ENCODE measurements around the gene ANO8. TPM values are rescaled to one million over a fixed set of nuclear protein-coding genes. Genes with fewer than 3 reads are reported as not detected.

The ANO8 gene
- total RNA-seq, 1 donor: 5.1 TPM

- Histone ChIP-seq H3K27ac (ENCODE audit: low read depth, low read length) (no peak overlapping the region), H3K27me3 (ENCODE audit: insufficient read depth, low read length) (peaks cover 6% of the 10 kb centered on the region), H3K9me3 (ENCODE audit: low read depth, low read length) (no peaks in the 10 kb centered on the region), H4K20me1 (ENCODE audit: insufficient read depth, low read length) (no peaks in the 10 kb centered on the region), H3K4me1 (ENCODE audit: insufficient read depth, low read length) (peaks cover 5% of the 10 kb centered on the region), H3K79me2 (ENCODE audit: insufficient read depth, low read length) (no peaks in the 10 kb centered on the region), H3K4me3 (ENCODE audit: insufficient read depth, low read length) (no peak overlapping the region), H2AFZ (ENCODE audit: low read length) (no peak overlapping the region), H3K36me3 (ENCODE audit: insufficient read depth, low read length) (no peaks in the 10 kb centered on the region), H3K4me2 (ENCODE audit: insufficient read depth, low read length) (no peak overlapping the region)
- DNase-seq (ENCODE audit: insufficient read length, low spot score, missing footprints): peak; percentile 18
- TF ChIP-seq CTCF (IDR thresholded peaks at IDR 0.05; ENCODE audit: extremely low read depth, low read depth, low read length): no peak
These were observed 18.7 kb upstream of the ANO8 start for GRCh38 chr19:17353386-17353785.

- H3K27ac ChIP-seq (ENCODE audit: low read depth, low read length): no peak overlapping the region
- peak overlapping the region; percentile 25 for H2AFZ ChIP-seq (ENCODE audit: low read length)
- TF ChIP-seq CTCF (IDR thresholded peaks at IDR 0.05; ENCODE audit: extremely low read depth, low read depth, low read length): no peak
- DNase-seq (ENCODE audit: insufficient read length, low spot score, missing footprints): peak; percentile 17
- no peaks in the 10 kb centered on the region for H4K20me1 ChIP-seq (ENCODE audit: insufficient read depth, low read length)
- no peaks in the 10 kb centered on the region for H3K9me3 ChIP-seq (ENCODE audit: low read depth, low read length)
- H3K27me3 ChIP-seq (ENCODE audit: insufficient read depth, low read length): peaks cover 6% of the 10 kb centered on the region
- H3K4me2 ChIP-seq (ENCODE audit: insufficient read depth, low read length): no peak overlapping the region
- peaks cover 6% of the 10 kb centered on the region for H3K4me1 ChIP-seq (ENCODE audit: insufficient read depth, low read length)
- H3K4me3 ChIP-seq (ENCODE audit: insufficient read depth, low read length): no peak overlapping the region
- no peaks in the 10 kb centered on the region for H3K36me3 ChIP-seq (ENCODE audit: insufficient read depth, low read length)
- H3K79me2 ChIP-seq (ENCODE audit: insufficient read depth, low read length): no peaks in the 10 kb centered on the region
These were observed 18.1 kb upstream of the ANO8 start for GRCh38 chr19:17352608-17353280.

GRCh38 chr19:17351815-17352435 lies 17.3 kb upstream of the ANO8 start:
- peak; percentile 47 for DNase-seq (ENCODE audit: insufficient read length, low spot score, missing footprints)
- TF ChIP-seq CTCF (IDR thresholded peaks at IDR 0.05; ENCODE audit: extremely low read depth, low read depth, low read length): no peak
- no peaks in the 10 kb centered on the region for H4K20me1 ChIP-seq (ENCODE audit: insufficient read depth, low read length)
- peaks cover 6% of the 10 kb centered on the region for H3K27me3 ChIP-seq (ENCODE audit: insufficient read depth, low read length)
- no peak overlapping the region for H3K4me2 ChIP-seq (ENCODE audit: insufficient read depth, low read length)
- H3K79me2 ChIP-seq (ENCODE audit: insufficient read depth, low read length): no peaks in the 10 kb centered on the region
- H3K9me3 ChIP-seq (ENCODE audit: low read depth, low read length): no peaks in the 10 kb centered on the region
- no peak overlapping the region for H2AFZ ChIP-seq (ENCODE audit: low read length)
- no peak overlapping the region for H3K4me3 ChIP-seq (ENCODE audit: insufficient read depth, low read length)
- H3K27ac ChIP-seq (ENCODE audit: low read depth, low read length): no peak overlapping the region
- H3K4me1 ChIP-seq (ENCODE audit: insufficient read depth, low read length): peaks cover 10% of the 10 kb centered on the region
- no peaks in the 10 kb centered on the region for H3K36me3 ChIP-seq (ENCODE audit: insufficient read depth, low read length)

- Histone ChIP-seq H3K4me1 (ENCODE audit: insufficient read depth, low read length) (peaks cover 10% of the 10 kb centered on the region), H3K4me2 (ENCODE audit: insufficient read depth, low read length) (peak overlapping the region; percentile 75), H4K20me1 (ENCODE audit: insufficient read depth, low read length) (no peaks in the 10 kb centered on the region), H3K27me3 (ENCODE audit: insufficient read depth, low read length) (peaks cover 6% of the 10 kb centered on the region), H3K9me3 (ENCODE audit: low read depth, low read length) (no peaks in the 10 kb centered on the region), H3K4me3 (ENCODE audit: insufficient read depth, low read length) (peak overlapping the region; percentile 63), H3K36me3 (ENCODE audit: insufficient read depth, low read length) (no peaks in the 10 kb centered on the region), H3K27ac (ENCODE audit: low read depth, low read length) (no peak overlapping the region), H3K79me2 (ENCODE audit: insufficient read depth, low read length) (no peaks in the 10 kb centered on the region), H2AFZ (ENCODE audit: low read length) (peak overlapping the region; percentile 93)
- DNase-seq (ENCODE audit: insufficient read length, low spot score, missing footprints): peak; percentile 92
- no peak for TF ChIP-seq CTCF (IDR thresholded peaks at IDR 0.05; ENCODE audit: extremely low read depth, low read depth, low read length)
These were observed 14.0 kb upstream of the ANO8 start for GRCh38 chr19:17348700-17349099.

All from osteoblast (primary cell).